ENCODE data around the gene MAML3.

Gene MAML3

GRCh38 chr4:140156529-140157171, 2.7 kb upstream of the MAML3 start:
- peak; percentile 78 for DNase-seq (ENCODE audit: low read depth)
- H3K4me3 ChIP-seq (ENCODE audit: low read depth, low read length), result no peak overlapping the region
- TF ChIP-seq MYC (IDR thresholded peaks at IDR 0.05; ENCODE audit: low read depth, low read length) (no peak), CTCF (IDR thresholded peaks at IDR 0.05; ENCODE audit: low read depth, low read length) (no peak), POLR2A (IDR thresholded peaks at IDR 0.05; ENCODE audit: extremely low read depth, insufficient read length) (no peak), MAX (IDR thresholded peaks at IDR 0.05; ENCODE audit: low read depth, low read length) (no peak)

GRCh38 chr4:140154572-140154891, 548 bp upstream of the MAML3 start:
- H3K4me3 ChIP-seq (ENCODE audit: low read depth, low read length), result peak overlapping the region; percentile 67
- no peak for DNase-seq (ENCODE audit: low read depth)
- TF ChIP-seq MYC (IDR thresholded peaks at IDR 0.05; ENCODE audit: low read depth, low read length) (no peak), CTCF (IDR thresholded peaks at IDR 0.05; ENCODE audit: low read depth, low read length) (no peak), MAX (IDR thresholded peaks at IDR 0.05; ENCODE audit: low read depth, low read length) (no peak), POLR2A (IDR thresholded peaks at IDR 0.05; ENCODE audit: extremely low read depth, insufficient read length) (no peak)

- no peak for TF ChIP-seq MYC (IDR thresholded peaks at IDR 0.05; ENCODE audit: low read depth, low read length)
- TF ChIP-seq POLR2A (IDR thresholded peaks at IDR 0.05; ENCODE audit: extremely low read depth, insufficient read length), result no peak
- peak overlapping the region; percentile 84 for H3K4me3 ChIP-seq (ENCODE audit: low read depth, low read length)
- DNase-seq (ENCODE audit: low read depth), result no peak
These were observed 616 bp downstream of the MAML3 start for GRCh38 chr4:140153419-140153717.

- H3K4me3 ChIP-seq (ENCODE audit: low read depth, low read length), result peak overlapping the region; percentile 84
- no peak for TF ChIP-seq MYC (IDR thresholded peaks at IDR 0.05; ENCODE audit: low read depth, low read length)
- no peak for TF ChIP-seq MAX (IDR thresholded peaks at IDR 0.05; ENCODE audit: low read depth, low read length)
- no peak for TF ChIP-seq CTCF (IDR thresholded peaks at IDR 0.05; ENCODE audit: low read depth, low read length)
- no peak for TF ChIP-seq POLR2A (IDR thresholded peaks at IDR 0.05; ENCODE audit: extremely low read depth, insufficient read length)
- DNase-seq (ENCODE audit: low read depth), result peak; percentile 62
These were observed 1.1 kb downstream of the MAML3 start for GRCh38 chr4:140152751-140153418.

- no peak for DNase-seq (ENCODE audit: low read depth)
- 0 out of 2 replicates have a peak, but pooled peaks have one; percentile 12 for TF ChIP-seq MYC (IDR thresholded peaks at IDR 0.05; ENCODE audit: low read depth, low read length)
- no peak for TF ChIP-seq CTCF (IDR thresholded peaks at IDR 0.05; ENCODE audit: low read depth, low read length)
- H3K4me3 ChIP-seq (ENCODE audit: low read depth, low read length), result peak overlapping the region; percentile 84
These were observed 1.8 kb downstream of the MAML3 start for GRCh38 chr4:140152013-140152703.

- H3K4me3 ChIP-seq (ENCODE audit: low read depth, low read length), result peak overlapping the region; percentile 84
- TF ChIP-seq POLR2A (IDR thresholded peaks at IDR 0.05; ENCODE audit: extremely low read depth, insufficient read length) (peak; percentile 37), CTCF (IDR thresholded peaks at IDR 0.05; ENCODE audit: low read depth, low read length) (no peak)
- peak; percentile 90 for DNase-seq (ENCODE audit: low read depth)
These were observed 2.3 kb downstream of the MAML3 start for GRCh38 chr4:140151699-140152012.

Measured in NB4 (cell line).